ENCODE measurements around the gene SRMS. TPM values are rescaled to one million over a fixed set of nuclear protein-coding genes. Genes with fewer than 3 reads are reported as not detected.
A peak's percentile ranks its signal among the peaks of the same experiment; 100 is the strongest.

SRMS gene
- total RNA-seq, 1 experiment from 2014 or later = 3.2 TPM

DNA sequence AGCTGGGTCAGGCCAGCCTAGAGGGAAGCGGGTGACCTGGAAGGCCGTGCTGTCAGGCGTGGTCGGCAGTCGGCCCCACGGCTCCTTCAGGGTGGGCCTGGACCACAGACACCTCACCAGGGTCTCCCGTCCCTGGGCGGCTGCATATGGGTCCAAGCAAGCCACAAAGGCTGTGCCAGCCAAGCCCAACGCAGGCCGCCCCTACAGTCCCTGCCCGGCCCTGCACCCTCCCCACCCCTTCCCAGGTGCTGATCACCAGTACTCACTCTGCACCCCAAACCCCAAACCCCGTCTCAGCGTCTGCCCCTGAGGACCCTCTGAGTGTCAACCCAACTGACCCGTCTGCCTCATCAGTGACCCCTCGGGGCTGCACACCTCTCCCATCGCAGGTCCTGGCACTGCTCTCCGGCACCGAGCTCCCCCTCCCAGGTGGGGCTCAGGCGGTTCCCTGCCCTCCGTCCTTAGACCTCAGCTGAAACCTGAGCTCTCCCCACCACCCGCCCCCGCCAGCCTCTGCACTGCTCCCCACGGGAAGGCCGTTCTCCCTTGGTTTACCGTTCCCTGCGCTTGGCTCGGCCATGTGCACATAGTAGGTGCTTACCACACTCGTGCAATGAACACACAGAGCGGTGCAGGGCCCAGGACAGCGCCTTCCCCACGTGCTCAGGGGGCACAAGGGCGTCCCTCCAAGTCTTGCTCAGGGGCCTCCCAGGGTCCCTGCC is 28.4 kb downstream of the SRMS start:
- Histone ChIP-seq H2AFZ (ENCODE audit: low read depth, low read length, poor library complexity, severe bottlenecking) (no peak overlapping the region), H4K20me1 (ENCODE audit: insufficient read depth) (no peaks in the 10 kb centered on the region), H3K9ac (ENCODE audit: low read length) (peak overlapping the region; percentile 94), H3K27ac (ENCODE audit: low read depth, low read length) (peak overlapping the region; percentile 98), H3K4me2 (ENCODE audit: low read length) (peak overlapping the region; percentile 93), H3K4me1 (ENCODE audit: control insufficient read depth in 1 of 2, insufficient read depth in 2 of 2, low read length in 2 of 2) (peaks cover 5 to 34% of the 10 kb centered on the region in 2 experiments; a peak in 3 of 4 replicates), H3K27me3 (ENCODE audit: insufficient read depth, low read length) (no peaks in the 10 kb centered on the region), H3K4me3 (replicated peaks in 1 of 2; ENCODE audit: low read depth in 1 of 2, low read length in 2 of 2) (peak overlapping the region; percentile 89 to 97), H3K79me2 (ENCODE audit: insufficient read depth, low read length) (peaks cover 21% of the 10 kb centered on the region), H3K9me3 (ENCODE audit: control insufficient read depth in 1 of 2, insufficient read depth in 1 of 2, low read depth in 1 of 2, low read length in 2 of 2) (peaks cover 5 to 7% of the 10 kb centered on the region in 2 experiments; a peak in 2 of 4 replicates), H3K9me2 (ENCODE audit: insufficient read depth) (no peaks in the 10 kb centered on the region), H3K36me3 (ENCODE audit: control insufficient read depth in 1 of 2, insufficient read depth in 2 of 2, low read length in 2 of 2) (peaks cover 6 to 24% of the 10 kb centered on the region in 2 experiments)
- intact Hi-C loops (cut with micrococcal nuclease) = no loop called here
- ChIA-PET POLR2A (no interaction called here), CTCF (interaction anchor here (1.9 kb wide), 1 partner anchor 455 kb away, joined by 5 read pairs; no protein-coding TSS in a partner anchor), RAD21 (ENCODE audit: low non-redundant PET in 1 of 2, low total read pairs in 2 of 2, uncharacterized antibody in 2 of 2, unreplicated experiment in 2 of 2) (no interaction called here)
- no peak for DNase-seq (ENCODE audit: low read depth, low spot score)
- ATAC-seq = no peak
- TF ChIP-seq EZH2 (IDR thresholded peaks at IDR 0.05) (no peak), POLR2AphosphoS5 (IDR thresholded peaks at IDR 0.05; ENCODE audit: low read depth, low read length) (no peak), SRF (IDR thresholded peaks at IDR 0.05; ENCODE audit: low read depth) (no peak), TCF7L2 (IDR thresholded peaks at IDR 0.05; ENCODE audit: borderline replicate concordance, extremely low read depth, insufficient read depth, insufficient read length) (no peak)
- TF ChIP-seq, protein P1, sequence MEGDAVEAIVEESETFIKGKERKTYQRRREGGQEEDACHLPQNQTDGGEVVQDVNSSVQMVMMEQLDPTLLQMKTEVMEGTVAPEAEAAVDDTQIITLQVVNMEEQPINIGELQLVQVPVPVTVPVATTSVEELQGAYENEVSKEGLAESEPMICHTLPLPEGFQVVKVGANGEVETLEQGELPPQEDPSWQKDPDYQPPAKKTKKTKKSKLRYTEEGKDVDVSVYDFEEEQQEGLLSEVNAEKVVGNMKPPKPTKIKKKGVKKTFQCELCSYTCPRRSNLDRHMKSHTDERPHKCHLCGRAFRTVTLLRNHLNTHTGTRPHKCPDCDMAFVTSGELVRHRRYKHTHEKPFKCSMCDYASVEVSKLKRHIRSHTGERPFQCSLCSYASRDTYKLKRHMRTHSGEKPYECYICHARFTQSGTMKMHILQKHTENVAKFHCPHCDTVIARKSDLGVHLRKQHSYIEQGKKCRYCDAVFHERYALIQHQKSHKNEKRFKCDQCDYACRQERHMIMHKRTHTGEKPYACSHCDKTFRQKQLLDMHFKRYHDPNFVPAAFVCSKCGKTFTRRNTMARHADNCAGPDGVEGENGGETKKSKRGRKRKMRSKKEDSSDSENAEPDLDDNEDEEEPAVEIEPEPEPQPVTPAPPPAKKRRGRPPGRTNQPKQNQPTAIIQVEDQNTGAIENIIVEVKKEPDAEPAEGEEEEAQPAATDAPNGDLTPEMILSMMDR (IDR thresholded peaks at IDR 0.05 in 2 of 3, conservative IDR thresholded peaks at IDR 0.05 in 1 of 3; ENCODE audit: borderline replicate concordance in 1 of 3, insufficient read depth in 1 of 3, low read depth in 2 of 3, low read length in 2 of 3) = no peak
- BruUV-seq (replicated peaks) = no TSS peak
